Activated CD4-positive, alpha-beta T cell treated with anti-CD3 and anti-CD28 coated beads, Interleukin-2, amount 50 U/mL, for 48 hours (primary cell): Measurements from ENCODE around the gene SDK2.

Source experiments
- DNase-seq, 2 experiments: peaks; one replicate each; pipeline ENCODE4 v3.0.0-alpha.2; 2020

The SDK2 gene

GRCh38 chr17:73380439-73381106 lies 263.7 kb downstream of the SDK2 start:
- no peak for DNase-seq

GRCh38 chr17:73379826-73380225 lies 264.4 kb downstream of the SDK2 start:
- DNase-seq, result no peak

GRCh38 chr17:73378974-73379470 lies 265.2 kb downstream of the SDK2 start:
- DNase-seq, result no peak

- DNase-seq, result no peak
Measured at GRCh38 chr17:73376636-73377035, 267.6 kb downstream of the SDK2 start.

- DNase-seq, result no peak
Measured at GRCh38 chr17:73376152-73376551, 268.1 kb downstream of the SDK2 start.

GRCh38 chr17:73371836-73372235 lies 272.4 kb downstream of the SDK2 start:
- DNase-seq, result no peak

GRCh38 chr17:73371285-73371684 lies 273.0 kb downstream of the SDK2 start:
- DNase-seq, result no peak

GRCh38 chr17:73369817-73370490 lies 274.3 kb downstream of the SDK2 start:
- DNase-seq, result peak; percentile 85 to 88

- no peak for DNase-seq
Measured at GRCh38 chr17:73369111-73369521, 275.1 kb downstream of the SDK2 start.

- DNase-seq, result no peak
Measured at GRCh38 chr17:73368085-73368631, 276.1 kb downstream of the SDK2 start.

- DNase-seq, result no peak
Measured at GRCh38 chr17:73365906-73366623, 278.2 kb downstream of the SDK2 start.

- no peak for DNase-seq
Measured at GRCh38 chr17:73365301-73365874, 278.9 kb downstream of the SDK2 start.

GRCh38 chr17:73364155-73364522 lies 280.1 kb downstream of the SDK2 start:
- DNase-seq, result no peak

GRCh38 chr17:73363442-73364154 lies 280.6 kb downstream of the SDK2 start:
- no peak for DNase-seq

GRCh38 chr17:73362697-73363096 lies 281.5 kb downstream of the SDK2 start:
- no peak for DNase-seq

- no peak for DNase-seq
Measured at GRCh38 chr17:73360961-73361761, 283.1 kb downstream of the SDK2 start.

- DNase-seq, result no peak
Measured at GRCh38 chr17:73359987-73360410, 284.2 kb downstream of the SDK2 start.

- no peak for DNase-seq
Measured at GRCh38 chr17:73359352-73359751, 284.9 kb downstream of the SDK2 start.

GRCh38 chr17:73358668-73359067 lies 285.6 kb downstream of the SDK2 start:
- DNase-seq, result no peak

- no peak for DNase-seq
Measured at GRCh38 chr17:73357981-73358380, 286.3 kb downstream of the SDK2 start.

GRCh38 chr17:73357318-73357717 lies 286.9 kb downstream of the SDK2 start:
- no peak for DNase-seq
